Measurements from ENCODE around the gene LRRC49. TPM values are rescaled to one million over a fixed set of nuclear protein-coding genes. Genes with fewer than 3 reads are reported as not detected.
"Not testable (repeated sequence)": the region's sequence is repeated elsewhere in the genome, so short reads cannot be mapped to it uniquely, and the experiment has no call there.

LRRC49 gene
- total and polyA plus RNA-seq, 7 donors, result 0.44 to 4.4 (median 1.7) TPM

DNA sequence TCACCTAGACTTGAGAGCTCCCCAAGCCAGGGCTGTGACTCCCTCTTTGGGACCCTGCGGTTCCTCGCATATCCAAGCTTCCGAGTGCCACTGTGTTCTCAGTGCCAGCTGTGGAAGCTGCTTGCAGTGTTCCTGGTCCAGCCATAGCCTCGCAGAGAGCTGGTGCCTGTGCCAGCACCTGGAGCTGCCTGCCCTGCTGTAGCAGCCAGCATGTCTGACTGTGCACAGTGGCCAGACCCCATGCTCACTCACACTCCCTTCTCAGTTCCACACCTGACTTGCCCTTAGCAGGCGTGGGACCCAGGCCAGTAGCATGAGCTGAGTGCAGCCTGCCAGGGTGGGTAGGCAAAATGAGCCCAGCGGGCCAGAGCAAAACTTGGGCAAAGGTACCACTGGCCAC lies 25.3 kb downstream of the LRRC49 start:
- intact Hi-C loops (cut with DNase I), result no loop called here
- no peak for DNase-seq
- no peak for TF ChIP-seq CTCF (IDR thresholded peaks at IDR 0.05)
- no peak overlapping the region for H3K27ac ChIP-seq
- no peaks in the 10 kb centered on the region for H3K36me3 ChIP-seq (ENCODE audit: insufficient read depth in 1 of 2, low read depth in 1 of 2)
- H3K4me1 ChIP-seq, result no peaks in the 10 kb centered on the region
- 89 to 94% (median 92%) methylated on average over 6 of the region's 6 CpGs for WGBS, 3 donors
- H3K27me3 ChIP-seq (ENCODE audit: insufficient read depth in 3 of 3, low read length in 2 of 3), result no peaks in the 10 kb centered on the region
- H3K9me3 ChIP-seq, result no peaks in the 10 kb centered on the region
- no peak for ATAC-seq
- no peak overlapping the region for H3K4me3 ChIP-seq

DNA sequence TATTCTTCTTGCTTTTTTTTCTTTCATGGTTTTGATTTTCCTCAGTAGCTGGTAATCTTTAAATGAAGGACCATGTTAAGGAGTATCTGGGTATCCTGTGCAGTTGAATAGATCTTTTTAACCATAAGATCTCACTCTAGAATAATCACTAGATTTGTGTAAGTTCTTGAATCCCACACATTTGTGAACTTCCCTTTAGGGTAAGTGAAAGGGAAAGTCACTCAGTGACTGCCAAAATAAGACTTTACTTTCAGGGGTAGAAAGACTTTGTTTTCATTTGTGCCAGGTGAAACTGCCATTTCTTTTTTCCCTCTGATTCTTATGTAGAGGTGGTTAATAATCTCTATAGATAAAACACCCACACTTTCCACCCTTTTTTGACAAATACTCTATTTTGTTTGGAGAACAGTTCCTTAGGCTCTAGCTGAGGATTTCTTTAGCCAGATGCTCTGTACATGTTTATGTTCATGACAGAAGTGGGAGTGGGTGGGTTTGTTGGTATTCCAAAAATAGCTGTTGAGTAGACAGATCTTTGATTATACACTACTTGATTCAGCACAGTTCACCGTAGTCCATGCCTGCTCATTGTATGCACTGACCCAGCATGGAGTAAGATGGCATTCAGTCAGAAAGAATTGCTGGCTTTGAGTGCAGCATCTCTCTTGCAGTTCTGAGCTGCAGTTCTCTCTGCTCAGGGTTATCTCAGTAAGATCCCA lies 28.5 kb downstream of the LRRC49 start:
- intact Hi-C loops (cut with DNase I), result no loop called here

DNA sequence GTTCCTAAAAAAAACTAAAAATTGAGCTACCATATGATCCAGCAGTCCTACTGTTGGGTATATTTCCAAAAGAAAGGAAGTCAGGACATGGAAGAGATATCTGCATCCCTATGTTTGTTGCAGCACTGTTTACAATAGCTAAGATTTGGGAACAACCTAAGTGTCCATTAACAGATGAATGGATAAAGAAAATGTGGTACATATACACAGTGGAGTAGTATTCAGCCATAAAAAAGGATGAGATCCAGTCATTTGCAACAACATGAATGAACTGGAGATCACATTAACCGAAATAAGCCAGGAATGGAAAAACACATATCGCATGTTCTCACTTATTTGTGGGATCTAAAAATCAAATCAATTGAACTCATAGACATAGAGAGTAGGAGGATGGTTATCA lies 29.5 kb downstream of the LRRC49 start:
- no peaks in the 10 kb centered on the region for H3K9me3 ChIP-seq
- H3K36me3 ChIP-seq (ENCODE audit: insufficient read depth in 1 of 2, low read depth in 1 of 2), result no peaks in the 10 kb centered on the region
- 99 to 100% (median 99%) methylated on average over 2 of the region's 2 CpGs for WGBS, 3 donors
- no peaks in the 10 kb centered on the region for H3K4me1 ChIP-seq
- H3K27ac ChIP-seq, result no peak overlapping the region
- no peak overlapping the region for H3K4me3 ChIP-seq
- no peak for ATAC-seq
- no peak for DNase-seq
- no peak for TF ChIP-seq CTCF (IDR thresholded peaks at IDR 0.05)
- H3K27me3 ChIP-seq (ENCODE audit: insufficient read depth in 3 of 3, low read length in 2 of 3), result no peaks in the 10 kb centered on the region
- intact Hi-C loops (cut with DNase I), result no loop called here

More for the DNA sequence above, 28.5 kb downstream of the LRRC49 start:
- ATAC-seq, result no peak
- Histone ChIP-seq H3K4me3 (no peak overlapping the region), H3K27ac (no peak overlapping the region), H3K27me3 (ENCODE audit: insufficient read depth in 3 of 3, low read length in 2 of 3) (no peaks in the 10 kb centered on the region), H3K4me1 (no peaks in the 10 kb centered on the region), H3K36me3 (ENCODE audit: insufficient read depth in 1 of 2, low read depth in 1 of 2) (no peaks in the 10 kb centered on the region), H3K9me3 (no peaks in the 10 kb centered on the region)
- TF ChIP-seq CTCF (IDR thresholded peaks at IDR 0.05), result no peak
- no peak for DNase-seq
- WGBS, 3 donors, result 51 to 71% (median 62%) methylated on average over 1 of the region's 1 CpG

DNA sequence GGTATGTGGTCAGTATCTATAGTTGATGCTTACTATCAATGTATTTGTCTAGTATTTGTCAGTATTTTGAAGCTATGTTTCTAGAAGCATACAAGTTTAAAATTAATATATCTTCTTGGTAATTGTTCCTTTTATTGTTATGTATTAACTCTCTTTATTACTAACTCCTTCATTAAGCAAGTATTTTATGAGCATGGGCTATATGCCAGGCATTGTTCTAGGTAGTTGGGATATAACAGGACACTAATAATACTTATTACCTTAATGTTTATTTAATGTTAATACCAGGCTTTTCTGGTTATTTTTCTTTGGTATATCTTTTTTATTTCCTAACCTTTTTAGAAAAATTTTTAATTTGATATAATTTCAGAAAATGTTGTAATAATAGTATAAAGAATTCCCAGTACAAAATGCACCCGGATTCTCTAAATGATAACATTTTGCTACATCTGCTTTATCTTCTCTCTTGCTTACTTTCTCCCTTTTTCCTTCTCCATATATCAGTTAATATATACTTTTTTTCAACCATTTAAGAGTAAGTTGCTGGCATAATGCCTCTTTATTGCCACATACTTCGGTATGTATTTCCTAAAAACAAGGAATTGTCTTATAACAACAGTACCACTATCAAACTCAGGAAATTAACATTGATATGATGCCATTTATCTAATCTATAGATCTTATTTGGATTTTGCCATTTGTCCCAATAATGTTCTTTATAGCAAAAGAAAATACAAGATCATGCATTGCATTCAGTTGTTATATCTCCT lies 30.9 kb downstream of the LRRC49 start:
- H3K4me1 ChIP-seq, result no peaks in the 10 kb centered on the region
- H3K27me3 ChIP-seq (ENCODE audit: insufficient read depth in 3 of 3, low read length in 2 of 3), result no peaks in the 10 kb centered on the region
- no peak for TF ChIP-seq CTCF (IDR thresholded peaks at IDR 0.05)
- DNase-seq (no peak), ATAC-seq (no peak)
- no peaks in the 10 kb centered on the region for H3K36me3 ChIP-seq (ENCODE audit: insufficient read depth in 1 of 2, low read depth in 1 of 2)
- WGBS, 3 donors, result 89 to 90% (median 90%) methylated on average over 2 of the region's 2 CpGs
- H3K9me3 ChIP-seq, result no peaks in the 10 kb centered on the region
- intact Hi-C loops (cut with DNase I), result no loop called here
- H3K4me3 ChIP-seq, result no peak overlapping the region
- no peak overlapping the region for H3K27ac ChIP-seq

GRCh38 chr15:70926914-70927313 lies 34.3 kb downstream of the LRRC49 start:
- DNase-seq; intact Hi-C loops (cut with DNase I); ATAC-seq; H3K4me3 ChIP-seq; H3K4me1 ChIP-seq; H3K27me3 ChIP-seq (ENCODE audit: insufficient read depth in 3 of 3, low read length in 2 of 3); H3K36me3 ChIP-seq (ENCODE audit: insufficient read depth in 1 of 2, low read depth in 1 of 2); H3K27ac ChIP-seq; H3K9me3 ChIP-seq: not testable (repeated sequence)
- WGBS, 3 donors, result 82 to 83% (median 83%) methylated on average over 1 of the region's 1 CpG

Measured in psoas muscle (tissue), 8 donors.